ENCODE results near the gene VPS18. TPM values are rescaled to one million over a fixed set of nuclear protein-coding genes. Genes with fewer than 3 reads are reported as not detected.

VPS18 gene
- total RNA-seq, 1 experiment from 2014 or later = 23.8 TPM

GRCh38 chr15:40918146-40918798 is 24.0 kb downstream of the VPS18 start:
- Histone ChIP-seq H3K27me3 (replicated peaks; ENCODE audit: insufficient read depth, low read depth, low read length, poor library complexity) (no peaks in the 10 kb centered on the region), H3K4me3 (ENCODE audit: low read depth, low read length, poor library complexity, severe bottlenecking) (no peak overlapping the region), H3K36me3 (ENCODE audit: insufficient read depth, low read length, poor library complexity, severe bottlenecking) (no peaks in the 10 kb centered on the region), H3K4me1 (ENCODE audit: insufficient read depth, low read length, poor library complexity, severe bottlenecking) (no peaks in the 10 kb centered on the region), H3K27ac (ENCODE audit: low read depth, low read length, poor library complexity, severe bottlenecking) (no peak overlapping the region), H3K9me3 (ENCODE audit: low read depth, low read length, poor library complexity, severe bottlenecking) (no peaks in the 10 kb centered on the region)
- no TSS peak for BruUV-seq (replicated peaks)
- CTCF ChIA-PET = no interaction called here
- TF ChIP-seq EZH2 (IDR thresholded peaks at IDR 0.05; ENCODE audit: borderline replicate concordance, low read depth, low read length, poor library complexity, severe bottlenecking) (no peak), CTCF (conservative IDR thresholded peaks at IDR 0.05; ENCODE audit: low read depth, low read length) (no peak)
- DNase-seq (ENCODE audit: low spot score) = no peak
- intact Hi-C loops (cut with micrococcal nuclease; ENCODE audit: unreplicated experiment) = no loop called here
- POLR2A ChIA-PET (ENCODE audit: low non-redundant PET) = no interaction called here

GRCh38 chr15:40918799-40919392 is 24.6 kb downstream of the VPS18 start:
- no peak for DNase-seq (ENCODE audit: low spot score)
- BruUV-seq (replicated peaks) = no TSS peak
- CTCF ChIA-PET = no interaction called here
- POLR2A ChIA-PET (ENCODE audit: low non-redundant PET) = no interaction called here
- no peaks in the 10 kb centered on the region for H3K36me3 ChIP-seq (ENCODE audit: insufficient read depth, low read length, poor library complexity, severe bottlenecking)
- intact Hi-C loops (cut with micrococcal nuclease; ENCODE audit: unreplicated experiment) = no loop called here
- H3K4me1 ChIP-seq (ENCODE audit: insufficient read depth, low read length, poor library complexity, severe bottlenecking) = no peaks in the 10 kb centered on the region
- no peaks in the 10 kb centered on the region for H3K27me3 ChIP-seq (replicated peaks; ENCODE audit: insufficient read depth, low read depth, low read length, poor library complexity)
- no peaks in the 10 kb centered on the region for H3K9me3 ChIP-seq (ENCODE audit: low read depth, low read length, poor library complexity, severe bottlenecking)
- TF ChIP-seq CTCF (conservative IDR thresholded peaks at IDR 0.05; ENCODE audit: low read depth, low read length) (no peak), EZH2 (IDR thresholded peaks at IDR 0.05; ENCODE audit: borderline replicate concordance, low read depth, low read length, poor library complexity, severe bottlenecking) (no peak)
- H3K4me3 ChIP-seq (ENCODE audit: low read depth, low read length, poor library complexity, severe bottlenecking) = no peak overlapping the region
- no peak overlapping the region for H3K27ac ChIP-seq (ENCODE audit: low read depth, low read length, poor library complexity, severe bottlenecking)

- POLR2A ChIA-PET (ENCODE audit: low non-redundant PET) = no interaction called here
- BruUV-seq (replicated peaks) = no TSS peak
- intact Hi-C loops (cut with micrococcal nuclease; ENCODE audit: unreplicated experiment) = no loop called here
- peaks cover 15% of the 10 kb centered on the region for H3K4me1 ChIP-seq (ENCODE audit: insufficient read depth, low read length, poor library complexity, severe bottlenecking)
- no peaks in the 10 kb centered on the region for H3K36me3 ChIP-seq (ENCODE audit: insufficient read depth, low read length, poor library complexity, severe bottlenecking)
- H3K9me3 ChIP-seq (ENCODE audit: low read depth, low read length, poor library complexity, severe bottlenecking) = no peaks in the 10 kb centered on the region
- no peak for DNase-seq (ENCODE audit: low spot score)
- TF ChIP-seq EZH2 (IDR thresholded peaks at IDR 0.05; ENCODE audit: borderline replicate concordance, low read depth, low read length, poor library complexity, severe bottlenecking) (no peak), CTCF (conservative IDR thresholded peaks at IDR 0.05; ENCODE audit: low read depth, low read length) (no peak)
- H3K4me3 ChIP-seq (ENCODE audit: low read depth, low read length, poor library complexity, severe bottlenecking) = no peak overlapping the region
- H3K27ac ChIP-seq (ENCODE audit: low read depth, low read length, poor library complexity, severe bottlenecking) = no peak overlapping the region
- CTCF ChIA-PET = interaction anchor here (1.0 kb wide), 1 partner anchor 18 kb away, joined by 3 read pairs; no protein-coding TSS in a partner anchor
- peaks cover 23% of the 10 kb centered on the region for H3K27me3 ChIP-seq (replicated peaks; ENCODE audit: insufficient read depth, low read depth, low read length, poor library complexity)
Observed at GRCh38 chr15:40921949-40922607, 27.8 kb downstream of the VPS18 start.

Data from A673 (cell line).